ENCODE data around the gene SH3RF1. TPM values are rescaled to one million over a fixed set of nuclear protein-coding genes. Genes with fewer than 3 reads are reported as not detected.

Gene SH3RF1
- total RNA-seq, 1 donor from 2014 or later, result 13.6 TPM

DNA sequence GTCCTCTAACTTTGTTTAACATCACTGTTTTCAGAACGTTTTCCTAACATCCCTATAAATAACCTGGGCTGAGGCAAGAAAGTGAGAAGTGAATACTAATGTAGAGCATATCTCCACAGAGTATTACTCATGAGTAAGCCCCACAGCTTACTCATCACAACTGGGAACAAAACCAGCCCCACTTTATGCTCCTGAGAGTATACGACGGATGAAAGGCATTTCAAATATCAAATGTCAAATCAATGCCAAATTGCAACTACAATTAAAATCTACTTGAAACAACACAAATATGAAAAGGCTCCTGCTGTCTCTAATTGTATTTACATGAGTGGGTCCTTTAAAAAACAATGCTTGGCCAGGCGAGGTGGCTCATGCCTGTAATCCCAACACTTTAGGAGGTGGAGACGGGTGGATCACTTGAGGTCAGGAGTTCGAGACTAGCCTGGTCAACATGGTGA, 41.2 kb downstream of the SH3RF1 start:
- Histone ChIP-seq H3K9me3 (ENCODE audit: control insufficient read depth in 3 of 3, low read length in 3 of 3) (no peaks in the 10 kb centered on the region), H3K4me1 (ENCODE audit: control insufficient read depth in 3 of 3, insufficient read depth in 3 of 3, low read length in 3 of 3) (peaks cover 3 to 8% (median 8%) of the 10 kb centered on the region in 3 donors), H3K4me3 (ENCODE audit: low read length in 3 of 3) (no peak overlapping the region), H3K27ac (ENCODE audit: low read depth, low read length) (no peak overlapping the region), H3K36me3 (ENCODE audit: control insufficient read depth in 3 of 3, insufficient read depth in 3 of 3, low read length in 3 of 3) (no peaks in the 10 kb centered on the region), H3K27me3 (ENCODE audit: control insufficient read depth in 3 of 3, insufficient read depth in 3 of 3, low read length in 3 of 3) (no peaks in the 10 kb centered on the region), H3K9ac (ENCODE audit: low read depth in 1 of 3, low read length in 3 of 3) (no peak overlapping the region)

DNA sequence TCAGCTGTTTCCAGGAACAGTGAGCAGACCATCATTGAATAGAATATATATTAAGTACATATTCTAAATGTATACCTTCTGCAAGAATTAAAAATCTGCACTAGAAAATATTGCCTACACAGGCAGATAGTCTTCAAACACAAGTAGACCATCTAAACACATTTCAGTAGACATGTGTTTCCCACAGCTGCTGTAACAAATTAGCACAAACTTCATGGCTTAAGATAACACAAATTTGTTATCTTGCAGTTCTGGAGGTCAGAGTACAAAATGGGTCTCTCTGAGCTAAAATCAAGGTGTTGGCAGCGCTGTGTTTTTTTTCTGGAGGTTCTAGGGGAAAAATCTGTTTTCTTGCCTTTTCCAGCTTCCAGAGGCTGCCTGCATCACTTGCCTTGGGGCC, 42.7 kb downstream of the SH3RF1 start:
- Histone ChIP-seq H3K9ac (ENCODE audit: low read depth in 1 of 3, low read length in 3 of 3) (no peak overlapping the region), H3K27ac (ENCODE audit: low read depth, low read length) (no peak overlapping the region), H3K36me3 (ENCODE audit: control insufficient read depth in 3 of 3, insufficient read depth in 3 of 3, low read length in 3 of 3) (no peaks in the 10 kb centered on the region), H3K27me3 (ENCODE audit: control insufficient read depth in 3 of 3, insufficient read depth in 3 of 3, low read length in 3 of 3) (no peaks in the 10 kb centered on the region), H3K4me3 (ENCODE audit: low read length in 3 of 3) (no peak overlapping the region), H3K4me1 (ENCODE audit: control insufficient read depth in 3 of 3, insufficient read depth in 3 of 3, low read length in 3 of 3) (peaks cover 3 to 8% (median 6%) of the 10 kb centered on the region in 3 donors), H3K9me3 (ENCODE audit: control insufficient read depth in 3 of 3, low read length in 3 of 3) (no peaks in the 10 kb centered on the region)

DNA sequence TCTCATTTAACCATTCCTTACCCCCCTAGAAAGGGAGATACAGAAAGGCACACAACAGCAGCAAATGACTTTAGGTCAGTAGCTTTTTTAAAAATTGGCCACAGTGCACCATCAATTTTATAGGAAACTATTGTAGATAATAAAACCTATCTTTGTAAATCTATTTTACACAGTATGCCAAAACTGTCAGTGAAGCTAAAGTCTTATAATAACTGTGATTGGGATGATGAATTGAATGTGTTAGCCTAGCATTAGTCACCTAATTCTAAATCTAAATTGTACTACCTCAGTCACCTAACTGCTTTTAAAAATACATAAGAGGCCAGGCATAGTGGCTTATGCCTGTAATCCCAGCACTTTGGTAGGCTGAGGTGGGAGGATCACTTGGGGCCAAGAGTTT, 44.2 kb downstream of the SH3RF1 start:
- no peak overlapping the region for H3K27ac ChIP-seq (ENCODE audit: low read depth, low read length)
- H3K4me1 ChIP-seq (ENCODE audit: control insufficient read depth in 3 of 3, insufficient read depth in 3 of 3, low read length in 3 of 3), result peaks cover 3 to 8% (median 6%) of the 10 kb centered on the region in 3 donors
- H3K4me3 ChIP-seq (ENCODE audit: low read length in 3 of 3), result no peak overlapping the region
- H3K9ac ChIP-seq (ENCODE audit: low read depth in 1 of 3, low read length in 3 of 3), result no peak overlapping the region
- H3K36me3 ChIP-seq (ENCODE audit: control insufficient read depth in 3 of 3, insufficient read depth in 3 of 3, low read length in 3 of 3), result no peaks in the 10 kb centered on the region
- H3K27me3 ChIP-seq (ENCODE audit: control insufficient read depth in 3 of 3, insufficient read depth in 3 of 3, low read length in 3 of 3), result no peaks in the 10 kb centered on the region
- H3K9me3 ChIP-seq (ENCODE audit: control insufficient read depth in 3 of 3, low read length in 3 of 3), result no peaks in the 10 kb centered on the region

DNA sequence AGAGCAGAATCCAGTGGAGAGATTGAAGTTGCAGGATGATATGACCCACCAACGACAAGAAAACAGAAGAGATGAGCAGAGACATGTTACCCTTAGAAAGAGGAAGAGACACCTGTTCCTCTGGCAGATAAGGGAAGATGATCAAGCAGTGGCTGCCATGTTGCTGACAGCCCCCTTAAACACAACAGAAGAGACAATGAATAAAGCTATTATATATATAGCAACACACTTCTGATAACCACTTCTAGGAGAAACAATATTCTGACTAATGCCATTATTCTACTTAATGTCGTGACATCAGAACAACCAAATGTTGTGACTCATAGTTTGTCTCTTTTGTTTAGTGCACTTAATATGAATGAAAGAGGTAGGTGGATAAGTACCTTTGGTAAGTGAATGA, 44.9 kb downstream of the SH3RF1 start:
- Histone ChIP-seq H3K4me1 (ENCODE audit: control insufficient read depth in 3 of 3, insufficient read depth in 3 of 3, low read length in 3 of 3) (peaks cover 3 to 8% (median 6%) of the 10 kb centered on the region in 3 donors), H3K4me3 (ENCODE audit: low read length in 3 of 3) (no peak overlapping the region), H3K9ac (ENCODE audit: low read depth in 1 of 3, low read length in 3 of 3) (no peak overlapping the region), H3K27ac (ENCODE audit: low read depth, low read length) (no peak overlapping the region), H3K36me3 (ENCODE audit: control insufficient read depth in 3 of 3, insufficient read depth in 3 of 3, low read length in 3 of 3) (no peaks in the 10 kb centered on the region), H3K9me3 (ENCODE audit: control insufficient read depth in 3 of 3, low read length in 3 of 3) (no peaks in the 10 kb centered on the region), H3K27me3 (ENCODE audit: control insufficient read depth in 3 of 3, insufficient read depth in 3 of 3, low read length in 3 of 3) (no peaks in the 10 kb centered on the region)

DNA sequence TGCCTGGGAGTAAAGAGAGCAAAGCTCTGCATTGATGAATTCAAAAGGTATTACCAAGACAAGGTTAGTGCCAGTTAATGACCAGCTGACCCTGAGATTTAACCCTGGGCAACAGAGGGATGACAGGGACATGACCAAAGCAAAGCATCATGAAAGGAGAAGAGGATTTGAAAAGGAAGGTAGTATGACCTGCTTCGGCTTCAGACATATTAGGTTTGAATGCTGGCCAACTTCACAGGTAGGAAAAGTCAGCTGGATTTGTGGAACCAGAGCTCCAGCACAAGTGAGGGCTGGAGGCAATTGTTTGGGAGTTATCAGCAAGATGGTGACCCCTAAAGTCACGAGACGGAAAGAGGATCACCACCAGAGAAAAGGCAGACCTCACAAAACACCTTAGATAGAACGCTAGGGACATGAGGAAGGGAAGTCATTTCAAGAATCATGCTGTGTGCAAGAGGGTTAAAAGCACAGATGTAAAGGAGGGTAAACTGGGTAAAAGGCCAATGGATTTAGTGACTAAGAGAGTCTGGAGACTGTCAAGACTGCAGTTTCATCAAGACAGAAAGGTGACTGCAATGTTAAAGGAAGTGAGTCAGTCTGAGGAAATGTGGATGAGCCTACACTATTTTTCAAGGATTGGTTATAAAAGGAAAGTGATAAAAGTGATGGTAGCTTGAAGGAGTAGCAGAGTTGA, 45.6 kb downstream of the SH3RF1 start:
- Histone ChIP-seq H3K27me3 (ENCODE audit: control insufficient read depth in 3 of 3, insufficient read depth in 3 of 3, low read length in 3 of 3) (no peaks in the 10 kb centered on the region), H3K4me1 (ENCODE audit: control insufficient read depth in 3 of 3, insufficient read depth in 3 of 3, low read length in 3 of 3) (peaks cover 3 to 8% (median 6%) of the 10 kb centered on the region in 3 donors), H3K27ac (ENCODE audit: low read depth, low read length) (no peak overlapping the region), H3K9me3 (ENCODE audit: control insufficient read depth in 3 of 3, low read length in 3 of 3) (no peaks in the 10 kb centered on the region), H3K4me3 (ENCODE audit: low read length in 3 of 3) (no peak overlapping the region), H3K9ac (ENCODE audit: low read depth in 1 of 3, low read length in 3 of 3) (no peak overlapping the region), H3K36me3 (ENCODE audit: control insufficient read depth in 3 of 3, insufficient read depth in 3 of 3, low read length in 3 of 3) (no peaks in the 10 kb centered on the region)

DNA sequence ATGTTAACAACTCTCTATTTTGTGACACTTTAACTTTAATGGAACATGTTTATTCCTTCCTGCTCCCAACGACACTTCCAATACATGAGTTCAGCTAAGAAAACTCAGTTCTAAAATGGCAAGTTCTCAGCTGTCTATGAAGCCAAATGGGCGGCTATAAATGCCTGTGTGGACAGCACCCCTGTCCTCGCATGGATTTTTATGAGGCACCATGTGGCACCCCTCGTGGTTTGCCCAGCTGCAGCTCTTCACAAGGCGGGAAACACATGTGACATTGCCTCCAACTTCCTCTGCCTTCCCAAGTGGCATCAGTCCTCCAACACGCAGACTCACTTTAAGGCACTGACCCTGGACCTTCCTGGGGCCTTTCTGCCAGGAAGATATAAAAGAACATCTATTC, 48.0 kb downstream of the SH3RF1 start:
- Histone ChIP-seq H3K27me3 (ENCODE audit: control insufficient read depth in 3 of 3, insufficient read depth in 3 of 3, low read length in 3 of 3) (no peaks in the 10 kb centered on the region), H3K4me3 (ENCODE audit: low read length in 3 of 3) (no peak overlapping the region), H3K27ac (ENCODE audit: low read depth, low read length) (no peak overlapping the region), H3K4me1 (ENCODE audit: control insufficient read depth in 3 of 3, insufficient read depth in 3 of 3, low read length in 3 of 3) (peaks cover 0 to 14% (median 8%) of the 10 kb centered on the region in 3 donors), H3K9ac (ENCODE audit: low read depth in 1 of 3, low read length in 3 of 3) (no peak overlapping the region), H3K36me3 (ENCODE audit: control insufficient read depth in 3 of 3, insufficient read depth in 3 of 3, low read length in 3 of 3) (no peaks in the 10 kb centered on the region), H3K9me3 (ENCODE audit: control insufficient read depth in 3 of 3, low read length in 3 of 3) (no peaks in the 10 kb centered on the region)

DNA sequence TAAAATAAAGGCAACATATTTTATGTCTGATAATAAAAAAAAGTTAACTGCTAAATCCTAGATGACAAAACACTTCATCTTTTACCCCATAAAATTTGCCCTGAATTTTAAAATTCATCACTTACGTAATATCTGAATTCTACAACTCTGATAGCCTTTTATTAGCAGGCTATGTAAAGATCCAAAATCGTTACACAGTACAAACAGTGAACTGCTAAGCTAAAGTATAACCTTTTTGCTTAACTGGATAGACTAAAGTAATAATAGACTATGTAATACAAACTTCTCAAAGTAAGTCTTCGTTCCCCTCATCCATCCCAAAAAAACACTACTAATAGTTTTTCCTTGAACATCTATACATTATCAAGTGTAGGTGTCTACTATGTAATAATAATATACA, 49.1 kb downstream of the SH3RF1 start:
- Histone ChIP-seq H3K4me3 (ENCODE audit: low read length in 3 of 3) (no peak overlapping the region), H3K4me1 (ENCODE audit: control insufficient read depth in 3 of 3, insufficient read depth in 3 of 3, low read length in 3 of 3) (peaks cover 0 to 14% (median 8%) of the 10 kb centered on the region in 3 donors), H3K9me3 (ENCODE audit: control insufficient read depth in 3 of 3, low read length in 3 of 3) (no peaks in the 10 kb centered on the region), H3K27ac (ENCODE audit: low read depth, low read length) (no peak overlapping the region), H3K36me3 (ENCODE audit: control insufficient read depth in 3 of 3, insufficient read depth in 3 of 3, low read length in 3 of 3) (no peaks in the 10 kb centered on the region), H3K9ac (ENCODE audit: low read depth in 1 of 3, low read length in 3 of 3) (no peak overlapping the region), H3K27me3 (ENCODE audit: control insufficient read depth in 3 of 3, insufficient read depth in 3 of 3, low read length in 3 of 3) (no peaks in the 10 kb centered on the region)

DNA sequence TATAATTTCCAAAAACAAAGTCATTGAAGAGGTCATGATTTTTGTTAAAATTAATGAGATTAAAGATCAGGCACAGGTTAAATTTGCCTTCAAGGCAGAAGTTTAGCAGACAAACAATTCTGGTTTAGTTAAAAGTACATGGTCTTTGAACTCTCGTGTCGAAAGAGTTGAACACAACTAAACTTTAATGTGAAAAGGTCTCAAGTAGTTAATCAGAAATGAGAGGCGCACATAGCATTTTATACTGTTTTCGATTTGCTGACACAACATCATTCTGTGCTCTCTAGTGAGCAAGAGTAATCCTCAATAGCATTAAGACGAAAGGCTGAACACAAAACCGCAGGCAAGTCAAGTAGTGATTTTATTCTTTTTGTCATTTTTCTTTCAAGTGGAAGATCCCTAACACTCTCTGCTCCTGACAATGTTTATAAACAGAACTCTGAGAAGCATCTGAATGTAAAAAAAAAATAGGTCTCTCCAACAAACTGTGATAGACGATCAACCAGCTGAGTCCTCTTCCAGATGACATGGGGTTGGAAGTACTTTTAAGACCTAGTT, 49.8 kb downstream of the SH3RF1 start:
- Histone ChIP-seq H3K4me1 (ENCODE audit: control insufficient read depth in 3 of 3, insufficient read depth in 3 of 3, low read length in 3 of 3) (peaks cover 0 to 14% (median 8%) of the 10 kb centered on the region in 3 donors), H3K9me3 (ENCODE audit: control insufficient read depth in 3 of 3, low read length in 3 of 3) (no peaks in the 10 kb centered on the region), H3K27me3 (ENCODE audit: control insufficient read depth in 3 of 3, insufficient read depth in 3 of 3, low read length in 3 of 3) (no peaks in the 10 kb centered on the region), H3K27ac (ENCODE audit: low read depth, low read length) (no peak overlapping the region), H3K36me3 (ENCODE audit: control insufficient read depth in 3 of 3, insufficient read depth in 3 of 3, low read length in 3 of 3) (no peaks in the 10 kb centered on the region), H3K4me3 (ENCODE audit: low read length in 3 of 3) (no peak overlapping the region), H3K9ac (ENCODE audit: low read depth in 1 of 3, low read length in 3 of 3) (no peak overlapping the region)

DNA sequence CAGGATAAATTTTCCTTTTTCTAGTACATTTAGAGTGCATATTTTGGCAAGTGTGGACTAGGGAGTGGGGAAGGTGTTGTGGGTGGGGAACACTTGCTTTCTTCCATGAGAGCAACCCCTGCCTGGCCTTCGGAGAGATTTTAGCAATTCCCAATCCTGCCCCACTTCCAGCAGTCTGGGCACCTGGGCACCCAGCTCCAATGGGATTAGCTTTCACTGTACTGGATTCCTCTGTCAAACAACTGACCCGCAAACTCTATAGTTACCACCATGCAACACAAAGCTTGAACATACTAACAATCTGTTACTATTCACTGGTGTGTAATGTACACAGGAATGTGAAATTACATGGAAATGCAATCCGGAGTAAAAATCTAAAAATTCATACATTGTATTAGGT, 50.3 kb downstream of the SH3RF1 start:
- no peaks in the 10 kb centered on the region for H3K27me3 ChIP-seq (ENCODE audit: control insufficient read depth in 3 of 3, insufficient read depth in 3 of 3, low read length in 3 of 3)
- no peak overlapping the region for H3K27ac ChIP-seq (ENCODE audit: low read depth, low read length)
- H3K9ac ChIP-seq (ENCODE audit: low read depth in 1 of 3, low read length in 3 of 3), result no peak overlapping the region
- peaks cover 0 to 10% (median 4%) of the 10 kb centered on the region in 3 donors for H3K4me1 ChIP-seq (ENCODE audit: control insufficient read depth in 3 of 3, insufficient read depth in 3 of 3, low read length in 3 of 3)
- no peak overlapping the region for H3K4me3 ChIP-seq (ENCODE audit: low read length in 3 of 3)
- no peaks in the 10 kb centered on the region for H3K9me3 ChIP-seq (ENCODE audit: control insufficient read depth in 3 of 3, low read length in 3 of 3)
- H3K36me3 ChIP-seq (ENCODE audit: control insufficient read depth in 3 of 3, insufficient read depth in 3 of 3, low read length in 3 of 3), result no peaks in the 10 kb centered on the region

DNA sequence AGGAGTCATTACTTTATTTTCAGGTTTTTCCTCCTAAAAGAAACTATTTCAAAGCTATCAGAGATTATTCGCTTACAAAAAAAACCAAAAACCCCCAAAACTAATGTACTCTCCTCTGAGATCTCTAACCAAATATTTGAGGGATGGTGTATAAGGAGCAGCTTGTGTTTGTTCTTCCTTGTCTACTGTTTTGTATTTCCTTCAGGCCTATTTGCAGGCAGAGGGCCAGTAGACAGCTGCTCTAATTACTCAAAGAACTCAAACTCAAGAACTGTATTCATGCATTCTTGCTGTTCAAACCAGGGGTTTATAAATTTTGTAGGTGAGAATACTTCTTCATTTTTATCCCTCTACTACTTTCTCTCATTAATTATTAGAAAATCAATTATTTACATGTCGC, 51.3 kb downstream of the SH3RF1 start:
- Histone ChIP-seq H3K4me3 (ENCODE audit: low read length in 3 of 3) (no peak overlapping the region), H3K9me3 (ENCODE audit: control insufficient read depth in 3 of 3, low read length in 3 of 3) (no peaks in the 10 kb centered on the region), H3K27me3 (ENCODE audit: control insufficient read depth in 3 of 3, insufficient read depth in 3 of 3, low read length in 3 of 3) (no peaks in the 10 kb centered on the region), H3K9ac (ENCODE audit: low read depth in 1 of 3, low read length in 3 of 3) (no peak overlapping the region), H3K36me3 (ENCODE audit: control insufficient read depth in 3 of 3, insufficient read depth in 3 of 3, low read length in 3 of 3) (no peaks in the 10 kb centered on the region), H3K4me1 (ENCODE audit: control insufficient read depth in 3 of 3, insufficient read depth in 3 of 3, low read length in 3 of 3) (peaks cover 0 to 8% (median 0%) of the 10 kb centered on the region in 3 donors), H3K27ac (ENCODE audit: low read depth, low read length) (no peak overlapping the region)

Measured in skeletal muscle tissue (tissue), 4 donors.